Raji (cell line): ENCODE measurements around the gene VAV1.

ENCODE experiments used
- POLR2A ChIP-seq: IDR thresholded peaks from 2 replicates; pipeline ENCODE4 v1.6.1; 2011; ENCODE audit warnings: low read depth, low read length, control low read depth; ENCODE audit not compliant: insufficient read depth

Gene VAV1

GRCh38 chr19:6791237-6791636, 18.7 kb downstream of the VAV1 start:
- TF ChIP-seq POLR2A = no peak

- no peak for TF ChIP-seq POLR2A
These were observed 20.9 kb downstream of the VAV1 start for GRCh38 chr19:6793411-6793810.

GRCh38 chr19:6793973-6794372, 21.5 kb downstream of the VAV1 start:
- TF ChIP-seq POLR2A = no peak

GRCh38 chr19:6794686-6795431, 22.4 kb downstream of the VAV1 start:
- TF ChIP-seq POLR2A = no peak

- TF ChIP-seq POLR2A = no peak
These were observed 23.8 kb downstream of the VAV1 start for GRCh38 chr19:6796278-6796677.

GRCh38 chr19:6797646-6798045, 25.1 kb downstream of the VAV1 start:
- no peak for TF ChIP-seq POLR2A

GRCh38 chr19:6800991-6801484, 28.5 kb downstream of the VAV1 start:
- TF ChIP-seq POLR2A = no peak

- peak; percentile 57 for TF ChIP-seq POLR2A
These were observed 29.1 kb downstream of the VAV1 start for GRCh38 chr19:6801485-6802086.

GRCh38 chr19:6802336-6803035, 30.0 kb downstream of the VAV1 start:
- peak; percentile 42; the same call in 1 of the 2 replicates for TF ChIP-seq POLR2A

- peak; percentile 52; the same call in 1 of the 2 replicates for TF ChIP-seq POLR2A
These were observed 30.5 kb downstream of the VAV1 start for GRCh38 chr19:6803036-6803404.

- no peak for TF ChIP-seq POLR2A
These were observed 34.0 kb downstream of the VAV1 start for GRCh38 chr19:6806488-6806887.

- no peak for TF ChIP-seq POLR2A
These were observed 34.8 kb downstream of the VAV1 start for GRCh38 chr19:6807291-6807690.

GRCh38 chr19:6808494-6808893, 36.0 kb downstream of the VAV1 start:
- TF ChIP-seq POLR2A = no peak

- TF ChIP-seq POLR2A = no peak
These were observed 36.8 kb downstream of the VAV1 start for GRCh38 chr19:6809262-6809661.

- TF ChIP-seq POLR2A = no peak
These were observed 38.9 kb downstream of the VAV1 start for GRCh38 chr19:6811378-6811777.

- TF ChIP-seq POLR2A = no peak
These were observed 39.4 kb downstream of the VAV1 start for GRCh38 chr19:6811906-6812305.
